OCI-M2 (cell line): Measurements from ENCODE around the gene RNF38.
"Not testable (repeated sequence)": the region's sequence is repeated elsewhere in the genome, so short reads cannot be mapped to it uniquely, and the experiment has no call there.

Source experiments
- DNase-seq: peaks from one replicate; lab custom pipeline; 2025; ENCODE audit not compliant: unreplicated experiment; lab: John Stamatoyannopoulos, UW

The RNF38 gene

GRCh38 chr9:36399980-36400331 is at the start of gene RNF38:
TSS of gene RNF38 (minus strand) at chr9:36400269. CDS start at chr9:36400108, 161 bp downstream.
- no peak for DNase-seq

- DNase-seq, result not testable (repeated sequence)
Measured at GRCh38 chr9:36448555-36448954, 48.5 kb upstream of the RNF38 start.

GRCh38 chr9:36448017-36448416 is 47.9 kb upstream of the RNF38 start:
- no peak for DNase-seq

- DNase-seq, result not testable (repeated sequence)
Measured at GRCh38 chr9:36446678-36447077, 46.6 kb upstream of the RNF38 start.

GRCh38 chr9:36445800-36446361 is 45.8 kb upstream of the RNF38 start:
- DNase-seq, result no peak

- no peak for DNase-seq
Measured at GRCh38 chr9:36444203-36444602, 44.1 kb upstream of the RNF38 start.

GRCh38 chr9:36443581-36443980 is 43.5 kb upstream of the RNF38 start:
- no peak for DNase-seq

- DNase-seq, result no peak
Measured at GRCh38 chr9:36442710-36443109, 42.6 kb upstream of the RNF38 start.

- DNase-seq, result no peak
Measured at GRCh38 chr9:36441966-36442365, 41.9 kb upstream of the RNF38 start.

- DNase-seq, result no peak
Measured at GRCh38 chr9:36438536-36439236, 38.6 kb upstream of the RNF38 start.

- no peak for DNase-seq
Measured at GRCh38 chr9:36437790-36438189, 37.7 kb upstream of the RNF38 start.

GRCh38 chr9:36436909-36437308 is 36.8 kb upstream of the RNF38 start:
- DNase-seq, result no peak

- DNase-seq, result no peak
Measured at GRCh38 chr9:36433386-36433785, 33.3 kb upstream of the RNF38 start.

GRCh38 chr9:36431078-36431477 is 31.0 kb upstream of the RNF38 start:
- DNase-seq, result no peak

- no peak for DNase-seq
Measured at GRCh38 chr9:36426945-36427344, 26.9 kb upstream of the RNF38 start.

- no peak for DNase-seq
Measured at GRCh38 chr9:36426348-36426747, 26.3 kb upstream of the RNF38 start.

- DNase-seq, result no peak
Measured at GRCh38 chr9:36424289-36425055, 24.4 kb upstream of the RNF38 start.

- DNase-seq, result no peak
Measured at GRCh38 chr9:36423206-36423605, 23.1 kb upstream of the RNF38 start.

- DNase-seq, result no peak
Measured at GRCh38 chr9:36416890-36417289, 16.8 kb upstream of the RNF38 start.

GRCh38 chr9:36415822-36416525 is 15.9 kb upstream of the RNF38 start:
- DNase-seq, result no peak

GRCh38 chr9:36411410-36411809 is 11.3 kb upstream of the RNF38 start:
- not testable (repeated sequence) for DNase-seq

GRCh38 chr9:36409076-36409475 is 9.0 kb upstream of the RNF38 start:
- not testable (repeated sequence) for DNase-seq
